ENCODE measurements around the gene SMIM12.

Gene SMIM12

DNA sequence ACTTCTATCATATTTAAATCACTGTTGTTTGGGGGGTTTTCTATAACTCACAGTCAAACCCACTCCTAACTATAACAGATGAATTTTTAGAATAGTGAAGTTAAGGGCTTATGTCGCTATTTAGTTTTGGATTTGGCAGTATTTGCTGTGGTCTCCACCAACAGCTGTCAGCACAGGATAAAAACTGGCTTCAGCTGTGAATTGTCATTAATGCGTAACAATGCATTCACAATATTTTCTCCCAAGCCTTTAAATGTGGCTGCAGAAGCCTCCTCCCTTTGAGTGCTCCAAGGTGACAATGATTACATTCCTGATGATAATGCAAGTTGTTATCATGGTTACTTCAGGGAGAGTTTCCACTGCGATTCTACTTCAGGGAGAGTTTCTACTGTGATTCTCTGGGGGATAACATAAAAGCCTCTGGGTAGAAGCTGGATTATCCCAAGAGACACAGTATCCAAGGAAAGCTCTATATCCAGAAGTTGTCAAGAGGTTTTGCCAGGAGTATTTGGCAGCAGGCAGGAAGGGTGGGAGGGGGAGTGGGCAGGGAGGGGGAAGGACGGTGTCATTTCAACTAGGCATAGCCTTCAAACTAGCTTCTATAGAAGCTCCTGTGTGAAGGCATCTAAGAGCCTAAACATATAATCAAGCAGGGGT is 14.9 kb upstream of the SMIM12 start:
- TF ChIP-seq, protein P1, sequence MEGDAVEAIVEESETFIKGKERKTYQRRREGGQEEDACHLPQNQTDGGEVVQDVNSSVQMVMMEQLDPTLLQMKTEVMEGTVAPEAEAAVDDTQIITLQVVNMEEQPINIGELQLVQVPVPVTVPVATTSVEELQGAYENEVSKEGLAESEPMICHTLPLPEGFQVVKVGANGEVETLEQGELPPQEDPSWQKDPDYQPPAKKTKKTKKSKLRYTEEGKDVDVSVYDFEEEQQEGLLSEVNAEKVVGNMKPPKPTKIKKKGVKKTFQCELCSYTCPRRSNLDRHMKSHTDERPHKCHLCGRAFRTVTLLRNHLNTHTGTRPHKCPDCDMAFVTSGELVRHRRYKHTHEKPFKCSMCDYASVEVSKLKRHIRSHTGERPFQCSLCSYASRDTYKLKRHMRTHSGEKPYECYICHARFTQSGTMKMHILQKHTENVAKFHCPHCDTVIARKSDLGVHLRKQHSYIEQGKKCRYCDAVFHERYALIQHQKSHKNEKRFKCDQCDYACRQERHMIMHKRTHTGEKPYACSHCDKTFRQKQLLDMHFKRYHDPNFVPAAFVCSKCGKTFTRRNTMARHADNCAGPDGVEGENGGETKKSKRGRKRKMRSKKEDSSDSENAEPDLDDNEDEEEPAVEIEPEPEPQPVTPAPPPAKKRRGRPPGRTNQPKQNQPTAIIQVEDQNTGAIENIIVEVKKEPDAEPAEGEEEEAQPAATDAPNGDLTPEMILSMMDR (IDR thresholded peaks at IDR 0.05; ENCODE audit: extremely low read depth, missing control alignments), result no peak
- DNase-seq (ENCODE audit: low spot score), result no peak

GRCh38 chr1:34872133-34872503 is 12.6 kb upstream of the SMIM12 start:
- DNase-seq (ENCODE audit: low spot score), result no peak
- TF ChIP-seq, protein P1 (IDR thresholded peaks at IDR 0.05; ENCODE audit: extremely low read depth, missing control alignments), result no peak

- TF ChIP-seq, protein P1 (IDR thresholded peaks at IDR 0.05; ENCODE audit: extremely low read depth, missing control alignments), result no peak
- no peak for DNase-seq (ENCODE audit: low spot score)
Measured at GRCh38 chr1:34871443-34872132, 12.0 kb upstream of the SMIM12 start.

GRCh38 chr1:34870395-34870794 is 10.8 kb upstream of the SMIM12 start:
- TF ChIP-seq, protein P1 (IDR thresholded peaks at IDR 0.05; ENCODE audit: extremely low read depth, missing control alignments), result no peak
- no peak for DNase-seq (ENCODE audit: low spot score)

GRCh38 chr1:34869760-34870159 is 10.2 kb upstream of the SMIM12 start:
- TF ChIP-seq, protein P1 (IDR thresholded peaks at IDR 0.05; ENCODE audit: extremely low read depth, missing control alignments), result no peak
- DNase-seq (ENCODE audit: low spot score), result no peak

DNA sequence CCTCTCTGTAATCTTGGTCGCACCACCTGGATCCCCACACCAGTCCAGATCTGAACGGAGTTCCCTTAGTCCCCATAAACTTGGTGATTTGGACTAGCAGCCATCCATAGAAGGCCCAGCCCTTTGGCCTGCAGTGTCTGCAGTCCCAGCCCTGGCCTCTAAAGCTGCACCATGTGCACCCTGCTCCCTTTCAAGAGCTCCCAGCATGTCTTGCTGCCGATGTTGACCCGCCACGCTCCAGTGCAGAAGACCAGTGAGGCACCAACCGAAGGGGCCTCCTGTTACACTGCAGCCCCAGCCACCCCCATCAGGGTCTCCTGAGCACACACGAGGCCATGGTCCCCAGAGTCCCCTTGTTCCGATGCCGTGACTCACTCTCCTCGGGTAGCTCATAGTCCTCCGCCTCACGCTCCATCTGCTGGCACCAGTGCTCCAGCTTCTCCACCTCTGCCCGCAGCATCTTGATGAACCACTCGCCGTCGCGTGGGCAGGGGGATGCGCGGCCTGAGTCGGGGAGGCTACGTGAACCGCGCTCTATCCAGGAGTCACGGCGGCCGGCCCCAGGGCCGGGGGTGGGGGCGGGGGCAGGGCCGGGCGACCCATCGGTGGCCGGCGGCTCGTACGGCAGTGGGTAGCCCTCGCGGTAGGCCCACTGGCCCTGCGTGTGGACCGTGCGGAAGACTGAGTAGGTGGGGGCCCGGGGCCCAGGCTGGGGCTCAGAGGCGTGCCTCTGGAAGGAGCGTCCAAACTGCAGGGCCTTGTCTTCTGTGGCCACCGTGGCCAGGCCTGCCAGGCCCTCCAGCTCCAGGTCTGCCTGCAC is 8.9 kb upstream of the SMIM12 start:
- TF ChIP-seq, protein P1 (IDR thresholded peaks at IDR 0.05; ENCODE audit: extremely low read depth, missing control alignments), result no peak
- DNase-seq (ENCODE audit: low spot score), result no peak

DNA sequence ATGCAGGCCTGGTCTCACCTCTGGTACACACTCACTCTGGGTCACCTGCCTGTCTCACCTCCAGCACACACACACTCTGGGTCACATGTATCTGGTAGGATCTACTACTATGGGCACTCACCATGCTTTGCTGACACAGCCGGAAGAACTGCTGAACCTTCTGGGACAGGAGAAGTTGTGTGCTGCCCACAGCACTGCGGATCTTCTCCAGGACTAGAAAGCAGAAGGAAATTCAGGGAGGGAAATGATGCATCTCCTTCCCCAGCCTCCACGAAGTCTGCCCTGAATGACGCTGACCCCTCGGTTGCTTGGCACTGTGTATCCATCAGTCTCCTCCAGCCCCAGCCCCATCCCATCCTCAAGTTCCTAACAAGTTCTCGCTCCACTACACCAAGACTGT is 7.9 kb upstream of the SMIM12 start:
- DNase-seq (ENCODE audit: low spot score), result no peak
- TF ChIP-seq, protein P1 (IDR thresholded peaks at IDR 0.05; ENCODE audit: extremely low read depth, missing control alignments), result no peak

Measured in GM20000 (cell line).